GM12892 (cell line): ENCODE results near the gene CDHR1.

Experiments used
- DNase-seq: peaks from one replicate; pipeline ENCODE4 v3.0.0; 2011; ENCODE audit not compliant: insufficient read length
- FAIRE-seq: peaks from 2 replicates; lab custom pipeline; 2011; peaks lifted over from hg19 to GRCh38; lab: Jason Lieb, UNC
- POLR2A ChIP-seq: IDR thresholded peaks from 2 replicates; pipeline ENCODE4 v1.6.1; 2011; ENCODE audit warnings: low read depth, low read length, control low read depth
- POLR2AphosphoS5 ChIP-seq: IDR thresholded peaks from 2 replicates; pipeline ENCODE4 v1.6.1; 2011; ENCODE audit warnings: low read depth, low read length, control low read depth
- TAF1 ChIP-seq: IDR thresholded peaks from 2 replicates; pipeline ENCODE4 v1.6.1; 2011; ENCODE audit warnings: low read depth, mild to moderate bottlenecking, control low read depth, low read length, borderline replicate concordance

The CDHR1 gene

DNA sequence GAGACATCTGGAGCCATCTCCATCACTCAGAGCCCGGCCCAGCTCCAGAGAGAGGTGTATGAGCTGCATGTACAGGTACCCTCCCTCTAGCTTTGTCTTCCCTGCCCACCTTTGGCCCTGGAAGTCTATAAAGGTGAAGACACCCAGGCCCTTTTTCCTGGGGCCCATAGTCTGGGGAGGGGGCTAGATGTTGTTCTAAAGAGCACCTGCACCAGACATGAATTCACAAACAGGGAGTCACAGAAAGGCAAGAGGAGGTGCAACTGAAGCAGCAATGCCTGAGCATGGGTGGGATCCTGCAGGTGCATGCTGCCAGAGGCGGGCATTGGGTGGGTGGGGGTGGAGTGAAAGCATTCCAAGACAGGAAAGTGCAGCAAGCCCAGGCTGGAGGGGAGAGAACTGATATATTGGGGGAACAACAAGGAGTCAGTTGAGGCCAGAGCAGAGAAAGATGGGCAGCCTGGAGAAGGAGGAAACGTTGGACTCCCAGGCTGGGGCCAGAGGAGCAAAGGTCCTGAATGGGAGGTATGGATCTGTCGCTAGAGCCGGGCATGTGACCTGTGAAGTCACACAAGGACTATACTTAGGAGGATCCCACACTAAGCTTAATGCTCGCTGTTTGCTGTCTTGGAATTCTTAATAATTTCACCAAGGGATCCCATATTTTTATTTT, 11.7 kb downstream of the CDHR1 start:
- TF ChIP-seq POLR2A: no peak
- TF ChIP-seq TAF1: no peak
- TF ChIP-seq POLR2AphosphoS5: no peak
- FAIRE-seq: no peak
- DNase-seq: no peak

- DNase-seq (no peak), FAIRE-seq (no peak)
- no peak for TF ChIP-seq TAF1
- TF ChIP-seq POLR2AphosphoS5: no peak
- TF ChIP-seq POLR2A: no peak
These were observed 13.7 kb downstream of the CDHR1 start for GRCh38 chr10:84208023-84208422.

DNA sequence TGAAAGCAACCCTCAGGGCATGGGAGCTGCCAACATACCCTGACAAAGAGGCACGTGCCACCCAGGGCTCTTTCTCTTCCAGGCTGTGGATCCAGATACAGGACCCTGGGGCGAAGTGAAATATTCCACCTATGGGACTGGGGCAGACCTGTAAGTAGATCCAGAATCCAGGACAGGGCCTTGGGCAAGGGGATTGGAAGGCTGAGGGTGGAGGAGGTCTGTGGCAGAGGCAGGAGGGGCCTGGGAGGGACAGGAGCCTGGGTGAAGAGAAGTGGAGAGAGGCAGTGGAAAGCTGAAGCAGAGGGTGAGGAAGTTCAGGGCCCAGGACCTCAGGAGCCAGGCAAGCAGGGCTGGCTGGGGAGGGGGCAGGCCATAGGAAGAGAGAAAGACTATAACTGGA, 17.2 kb downstream of the CDHR1 start:
- TF ChIP-seq TAF1 (no peak), POLR2AphosphoS5 (no peak), POLR2A (no peak)
- no peak for DNase-seq
- no peak for FAIRE-seq

DNA sequence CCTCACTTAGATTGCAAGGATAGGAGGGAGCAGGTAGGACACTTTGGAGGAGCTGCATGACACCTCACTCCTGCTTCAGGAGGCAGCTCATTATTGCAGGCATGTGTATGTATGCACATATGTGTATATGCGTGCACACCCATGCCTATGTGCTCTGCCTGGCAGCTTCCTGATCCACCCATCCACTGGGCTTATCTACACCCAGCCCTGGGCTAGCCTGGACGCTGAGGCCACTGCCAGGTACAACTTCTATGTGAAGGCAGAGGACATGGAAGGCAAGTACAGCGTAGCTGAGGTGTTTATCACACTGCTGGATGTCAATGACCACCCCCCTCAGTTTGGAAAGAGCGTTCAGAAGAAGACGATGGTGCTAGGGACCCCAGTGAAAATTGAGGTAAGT, 17.7 kb downstream of the CDHR1 start:
- no peak for DNase-seq
- no peak for FAIRE-seq
- TF ChIP-seq POLR2A: no peak

GRCh38 chr10:84213076-84213475, 18.7 kb downstream of the CDHR1 start:
- DNase-seq (no peak), FAIRE-seq (no peak)
- TF ChIP-seq POLR2A (no peak), POLR2AphosphoS5 (no peak), TAF1 (no peak)

DNA sequence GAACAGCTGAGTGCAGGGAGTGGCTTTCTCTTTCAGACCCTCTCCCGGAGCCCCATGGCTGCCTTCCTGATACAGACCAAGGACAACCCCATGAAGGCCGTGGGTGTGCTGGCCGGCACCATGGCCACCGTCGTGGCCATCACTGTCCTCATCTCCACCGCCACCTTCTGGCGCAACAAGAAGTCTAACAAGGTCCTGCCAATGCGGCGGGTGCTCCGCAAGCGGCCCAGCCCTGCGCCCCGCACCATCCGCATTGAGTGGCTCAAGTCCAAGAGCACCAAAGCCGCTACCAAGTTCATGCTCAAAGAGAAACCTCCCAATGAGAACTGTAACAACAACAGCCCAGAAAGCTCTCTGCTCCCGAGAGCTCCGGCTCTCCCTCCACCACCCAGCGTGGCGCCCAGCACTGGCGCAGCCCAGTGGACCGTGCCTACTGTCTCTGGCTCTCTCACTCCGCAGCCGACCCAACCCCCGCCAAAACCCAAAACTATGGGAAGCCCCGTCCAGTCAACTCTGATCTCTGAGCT, 19.8 kb downstream of the CDHR1 start:
- FAIRE-seq: no peak
- no peak for TF ChIP-seq TAF1
- no peak for TF ChIP-seq POLR2AphosphoS5
- TF ChIP-seq POLR2A: no peak
- no peak for DNase-seq

DNA sequence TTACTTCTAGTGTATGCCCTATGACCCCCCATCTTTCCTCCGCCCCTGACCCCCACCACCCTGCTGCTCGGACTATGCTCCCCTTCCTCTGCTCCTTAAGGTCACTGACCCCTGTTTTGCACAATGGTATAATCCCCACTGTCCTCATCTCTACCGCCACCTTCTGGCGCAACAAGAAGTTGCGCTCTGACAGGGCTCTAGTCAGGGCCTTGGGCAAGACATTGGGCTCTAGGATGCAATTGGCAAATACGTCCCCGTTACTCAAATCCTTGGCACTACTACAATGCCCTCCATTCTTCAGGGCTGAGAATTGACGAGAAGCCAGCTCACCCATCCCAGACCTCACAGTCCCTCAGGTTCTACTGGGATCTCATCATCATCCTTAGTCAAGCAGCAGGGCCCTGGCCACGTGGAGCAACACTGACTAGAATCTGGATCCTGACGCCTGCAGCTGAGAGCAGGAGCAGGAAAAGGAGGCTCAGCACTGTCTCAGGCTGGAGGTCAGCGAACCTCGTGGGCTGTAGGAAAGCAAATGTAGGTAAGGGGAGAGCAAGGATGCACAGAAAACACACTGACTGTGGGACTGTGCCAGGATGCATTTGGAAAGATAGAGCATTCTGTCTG, 20.4 kb downstream of the CDHR1 start:
- FAIRE-seq (peak; percentile 90), DNase-seq (no peak)
- TF ChIP-seq TAF1: no peak
- no peak for TF ChIP-seq POLR2AphosphoS5
- no peak for TF ChIP-seq POLR2A

GRCh38 chr10:84216834-84217233, 22.5 kb downstream of the CDHR1 start:
- FAIRE-seq (no peak), DNase-seq (no peak)
- TF ChIP-seq POLR2AphosphoS5 (no peak), POLR2A (no peak), TAF1 (no peak)

DNA sequence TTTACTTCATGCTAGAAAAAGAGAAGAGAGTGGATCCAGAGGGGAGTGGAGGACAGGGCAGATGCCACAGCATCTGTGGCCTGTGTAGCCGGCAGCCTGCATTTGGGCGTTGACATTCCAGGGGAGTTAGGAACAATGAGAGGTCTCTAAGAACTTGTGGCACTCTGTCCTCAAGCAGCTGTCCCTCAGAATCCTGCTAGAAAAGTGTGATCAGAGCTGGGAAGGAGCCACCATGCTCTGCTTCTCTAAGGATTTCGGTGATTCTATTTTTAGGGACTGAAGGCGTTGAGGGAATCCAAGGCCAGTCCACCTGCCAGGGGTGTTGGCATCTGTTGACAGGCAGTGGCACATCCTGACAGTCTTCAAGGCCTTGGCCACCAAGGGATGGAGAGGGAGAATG, 23.4 kb downstream of the CDHR1 start:
- no peak for DNase-seq
- TF ChIP-seq POLR2AphosphoS5: no peak
- no peak for FAIRE-seq

DNA sequence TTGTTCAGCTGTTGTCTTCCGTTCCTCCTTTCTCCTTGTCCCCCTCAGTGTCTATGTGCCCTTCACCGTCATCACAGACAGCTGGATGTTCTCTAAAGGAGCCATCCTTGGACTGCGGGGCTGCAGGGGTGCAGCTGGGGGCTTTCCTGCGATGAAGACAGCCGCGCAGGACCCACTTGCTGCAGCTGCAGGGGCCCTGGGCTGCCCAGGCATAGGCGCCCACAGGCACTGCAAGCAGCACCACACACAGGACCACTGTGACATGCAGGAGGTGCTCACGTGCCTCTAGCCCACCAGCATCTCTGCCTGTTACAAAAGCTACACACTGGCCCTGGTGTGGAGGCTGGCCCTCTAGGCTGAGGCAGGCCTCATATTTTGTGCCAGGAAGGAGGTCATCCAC, 27.6 kb downstream of the CDHR1 start:
- DNase-seq: no peak
- no peak for FAIRE-seq
- no peak for TF ChIP-seq POLR2AphosphoS5
- TF ChIP-seq POLR2A: no peak
- no peak for TF ChIP-seq TAF1

DNA sequence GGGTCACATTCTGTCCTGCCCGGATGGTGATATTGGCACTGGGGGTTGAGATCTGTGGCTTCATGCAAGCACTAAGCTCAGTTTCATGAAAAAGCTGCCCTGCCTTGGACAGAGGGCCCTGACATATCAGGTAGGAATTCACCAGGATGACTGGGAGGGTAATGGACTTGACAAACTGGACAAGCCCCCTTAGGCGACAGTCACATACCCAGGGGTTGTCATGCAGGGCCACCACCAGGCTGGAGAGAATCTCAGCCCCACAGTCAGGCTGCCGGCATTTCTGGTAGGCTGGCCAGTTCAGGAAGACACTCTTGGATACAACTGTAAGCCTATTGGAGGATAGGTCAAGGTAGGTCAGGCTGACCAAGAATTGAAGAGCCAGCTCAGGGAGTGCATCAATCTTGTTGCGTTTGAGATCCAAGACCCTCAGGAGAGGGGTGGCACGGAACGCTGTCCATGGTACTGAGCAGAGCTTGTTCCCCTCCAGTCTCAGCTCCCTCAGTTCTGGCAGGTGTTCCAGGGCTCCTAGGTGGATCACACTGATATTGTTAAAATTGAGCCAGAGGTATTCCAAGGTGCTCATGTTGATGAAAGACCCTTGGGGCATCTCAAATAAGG, 30.2 kb downstream of the CDHR1 start:
- TF ChIP-seq TAF1 (no peak), POLR2AphosphoS5 (no peak), POLR2A (no peak)
- FAIRE-seq (no peak), DNase-seq (no peak)

GRCh38 chr10:84225427-84226173, 31.3 kb downstream of the CDHR1 start, which contains the start of gene LRIT2:
TSS of gene LRIT2 (minus strand) at chr10:84225544. CDS start at chr10:84225520, 24 bp downstream.
- no peak for DNase-seq
- TF ChIP-seq POLR2A (no peak), POLR2AphosphoS5 (no peak), TAF1 (no peak)
- no peak for FAIRE-seq
